ENCODE results near the gene RPTOR. TPM values are rescaled to one million over a fixed set of nuclear protein-coding genes. Genes with fewer than 3 reads are reported as not detected.

The RPTOR gene
- total RNA-seq, 3 donors from 2014 or later (not counting 1 experiment from before 2014, with no cell fraction given), result 49.2 to 63.6 (median 55.4) TPM

GRCh38 chr17:80768389-80768788 lies 223.8 kb downstream of the RPTOR start:
- Histone ChIP-seq H3K4me1 (ENCODE audit: control insufficient read depth, insufficient read depth, low read length) (peaks cover 16% of the 10 kb centered on the region), H3K27me3 (ENCODE audit: control insufficient read depth, insufficient read depth, low read length) (no peaks in the 10 kb centered on the region), H3K9me3 (ENCODE audit: control insufficient read depth, insufficient read depth, low read length) (no peaks in the 10 kb centered on the region), H3K4me3 (ENCODE audit: low read length) (no peak overlapping the region), H3K27ac (ENCODE audit: low read length) (no peak overlapping the region), H3K36me3 (ENCODE audit: control insufficient read depth, insufficient read depth, low read length) (no peaks in the 10 kb centered on the region)
- ATAC-seq (no peak), DNase-seq (no peak)
- H3K4me1 Mint-ChIP-seq, result peaks cover 25 to 30% of the 10 kb centered on the region in 2 donors
- no peak for TF ChIP-seq CTCF (IDR thresholded peaks at IDR 0.05)
- H3K9me3 Mint-ChIP-seq, result no peaks in the 10 kb centered on the region
- no peak overlapping the region for H3K4me3 Mint-ChIP-seq
- H3K27ac Mint-ChIP-seq, result no peak overlapping the region
- intact Hi-C loops (cut with micrococcal nuclease), result no loop called here
- no peaks in the 10 kb centered on the region for H3K27me3 Mint-ChIP-seq (ENCODE audit: low read depth in 2 of 2)
- 80% methylated on average over 6 of the region's 6 CpGs for WGBS (ENCODE audit: insufficient coverage)
- no peaks in the 10 kb centered on the region for H3K36me3 Mint-ChIP-seq

DNA sequence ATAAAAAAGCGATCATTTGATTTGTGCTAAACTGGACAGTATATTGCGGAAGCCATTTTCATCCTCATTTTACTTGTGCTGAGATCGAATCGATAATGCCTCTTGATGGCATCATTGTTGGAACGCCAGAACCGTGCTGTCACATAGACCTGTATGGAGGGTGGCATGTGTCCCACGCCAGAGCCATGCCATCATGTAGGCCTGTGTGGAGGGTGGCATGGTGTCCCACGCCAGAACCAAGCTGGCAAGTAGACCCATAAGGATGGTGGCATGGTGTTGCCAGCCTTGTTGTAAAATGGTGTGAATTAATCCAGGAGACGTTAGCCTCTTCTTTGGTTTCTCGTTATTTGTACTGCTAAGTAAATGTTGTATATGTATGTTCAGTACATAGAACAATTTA lies 224.3 kb downstream of the RPTOR start:
- H3K4me1 Mint-ChIP-seq, result peaks cover 24 to 28% of the 10 kb centered on the region in 2 donors
- Histone ChIP-seq H3K27ac (ENCODE audit: low read length) (no peak overlapping the region), H3K36me3 (ENCODE audit: control insufficient read depth, insufficient read depth, low read length) (no peaks in the 10 kb centered on the region), H3K9me3 (ENCODE audit: control insufficient read depth, insufficient read depth, low read length) (no peaks in the 10 kb centered on the region), H3K27me3 (ENCODE audit: control insufficient read depth, insufficient read depth, low read length) (no peaks in the 10 kb centered on the region), H3K4me3 (ENCODE audit: low read length) (no peak overlapping the region), H3K4me1 (ENCODE audit: control insufficient read depth, insufficient read depth, low read length) (peaks cover 16% of the 10 kb centered on the region)
- no peak for DNase-seq
- intact Hi-C loops (cut with micrococcal nuclease), result no loop called here
- no peaks in the 10 kb centered on the region for H3K36me3 Mint-ChIP-seq
- no peak overlapping the region for H3K27ac Mint-ChIP-seq
- no peak overlapping the region for H3K4me3 Mint-ChIP-seq
- H3K9me3 Mint-ChIP-seq, result no peaks in the 10 kb centered on the region
- no peaks in the 10 kb centered on the region for H3K27me3 Mint-ChIP-seq (ENCODE audit: low read depth in 2 of 2)
- ATAC-seq, result no peak
- TF ChIP-seq CTCF (IDR thresholded peaks at IDR 0.05), result no peak
- WGBS (ENCODE audit: insufficient coverage), result 98% methylated on average over 10 of the region's 10 CpGs

GRCh38 chr17:80769516-80769915 lies 224.9 kb downstream of the RPTOR start:
- no peak for TF ChIP-seq CTCF (IDR thresholded peaks at IDR 0.05)
- Histone ChIP-seq H3K27me3 (ENCODE audit: control insufficient read depth, insufficient read depth, low read length) (no peaks in the 10 kb centered on the region), H3K4me1 (ENCODE audit: control insufficient read depth, insufficient read depth, low read length) (peaks cover 18% of the 10 kb centered on the region), H3K9me3 (ENCODE audit: control insufficient read depth, insufficient read depth, low read length) (no peaks in the 10 kb centered on the region), H3K27ac (ENCODE audit: low read length) (no peak overlapping the region), H3K4me3 (ENCODE audit: low read length) (no peak overlapping the region), H3K36me3 (ENCODE audit: control insufficient read depth, insufficient read depth, low read length) (no peaks in the 10 kb centered on the region)
- no peak overlapping the region for H3K4me3 Mint-ChIP-seq
- H3K9me3 Mint-ChIP-seq, result no peaks in the 10 kb centered on the region
- H3K27ac Mint-ChIP-seq, result no peak overlapping the region
- H3K36me3 Mint-ChIP-seq, result no peaks in the 10 kb centered on the region
- H3K4me1 Mint-ChIP-seq, result peaks cover 27 to 34% of the 10 kb centered on the region in 2 donors
- intact Hi-C loops (cut with micrococcal nuclease), result no loop called here
- H3K27me3 Mint-ChIP-seq (ENCODE audit: low read depth in 2 of 2), result no peaks in the 10 kb centered on the region
- ATAC-seq, result no peak
- DNase-seq, result no peak
- 97% methylated on average over 10 of the region's 10 CpGs for WGBS (ENCODE audit: insufficient coverage)

- Mint-ChIP-seq H3K4me1 (peaks cover 27 to 34% of the 10 kb centered on the region in 2 donors), H3K27ac (no peak overlapping the region), H3K9me3 (no peaks in the 10 kb centered on the region), H3K4me3 (no peak overlapping the region), H3K27me3 (ENCODE audit: low read depth in 2 of 2) (no peaks in the 10 kb centered on the region), H3K36me3 (no peaks in the 10 kb centered on the region)
- Histone ChIP-seq H3K27me3 (ENCODE audit: control insufficient read depth, insufficient read depth, low read length) (no peaks in the 10 kb centered on the region), H3K27ac (ENCODE audit: low read length) (no peak overlapping the region), H3K36me3 (ENCODE audit: control insufficient read depth, insufficient read depth, low read length) (no peaks in the 10 kb centered on the region), H3K9me3 (ENCODE audit: control insufficient read depth, insufficient read depth, low read length) (no peaks in the 10 kb centered on the region), H3K4me1 (ENCODE audit: control insufficient read depth, insufficient read depth, low read length) (peaks cover 20% of the 10 kb centered on the region), H3K4me3 (ENCODE audit: low read length) (no peak overlapping the region)
- no peak for DNase-seq
- ATAC-seq, result no peak
- intact Hi-C loops (cut with micrococcal nuclease), result no loop called here
- TF ChIP-seq CTCF (IDR thresholded peaks at IDR 0.05), result no peak
- WGBS (ENCODE audit: insufficient coverage), result 97% methylated on average over 19 of the region's 19 CpGs
Observed at GRCh38 chr17:80769936-80770625, 225.4 kb downstream of the RPTOR start.
